ENCODE results near the gene MNX1. TPM values are rescaled to one million over a fixed set of nuclear protein-coding genes. Genes with fewer than 3 reads are reported as not detected.
A peak's percentile ranks its signal among the peaks of the same experiment; 100 is the strongest.

Gene MNX1
- total RNA-seq, 1 donor from 2014 or later: not detected

DNA sequence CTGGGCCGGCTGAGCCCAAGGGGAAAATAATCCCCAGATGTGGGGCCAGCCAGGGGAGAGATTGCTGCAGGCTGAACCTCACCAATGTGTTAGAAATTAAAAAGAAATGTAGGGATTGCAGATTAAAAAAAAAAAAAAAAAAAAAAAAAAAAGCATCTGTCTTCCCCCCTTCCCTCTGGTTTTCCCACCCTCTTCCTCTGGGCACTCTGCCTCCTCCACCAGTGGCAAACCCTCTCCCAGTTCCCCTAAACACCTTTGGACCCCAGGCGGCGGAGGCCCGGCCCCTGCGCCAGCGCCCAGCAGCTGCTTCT lies 7.1 kb downstream of the MNX1 start:
- H3K36me3 ChIP-seq (ENCODE audit: control insufficient read depth, insufficient read depth, low read length): no peaks in the 10 kb centered on the region
- TF ChIP-seq, protein P1, sequence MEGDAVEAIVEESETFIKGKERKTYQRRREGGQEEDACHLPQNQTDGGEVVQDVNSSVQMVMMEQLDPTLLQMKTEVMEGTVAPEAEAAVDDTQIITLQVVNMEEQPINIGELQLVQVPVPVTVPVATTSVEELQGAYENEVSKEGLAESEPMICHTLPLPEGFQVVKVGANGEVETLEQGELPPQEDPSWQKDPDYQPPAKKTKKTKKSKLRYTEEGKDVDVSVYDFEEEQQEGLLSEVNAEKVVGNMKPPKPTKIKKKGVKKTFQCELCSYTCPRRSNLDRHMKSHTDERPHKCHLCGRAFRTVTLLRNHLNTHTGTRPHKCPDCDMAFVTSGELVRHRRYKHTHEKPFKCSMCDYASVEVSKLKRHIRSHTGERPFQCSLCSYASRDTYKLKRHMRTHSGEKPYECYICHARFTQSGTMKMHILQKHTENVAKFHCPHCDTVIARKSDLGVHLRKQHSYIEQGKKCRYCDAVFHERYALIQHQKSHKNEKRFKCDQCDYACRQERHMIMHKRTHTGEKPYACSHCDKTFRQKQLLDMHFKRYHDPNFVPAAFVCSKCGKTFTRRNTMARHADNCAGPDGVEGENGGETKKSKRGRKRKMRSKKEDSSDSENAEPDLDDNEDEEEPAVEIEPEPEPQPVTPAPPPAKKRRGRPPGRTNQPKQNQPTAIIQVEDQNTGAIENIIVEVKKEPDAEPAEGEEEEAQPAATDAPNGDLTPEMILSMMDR (IDR thresholded peaks at IDR 0.05; ENCODE audit: insufficient read depth, low read length, severe bottlenecking): no peak
- H3K27me3 ChIP-seq (ENCODE audit: control insufficient read depth, insufficient read depth, low read length): peaks cover 55% of the 10 kb centered on the region
- no peak for DNase-seq (ENCODE audit: low read depth)
- H3K4me3 ChIP-seq (ENCODE audit: low read depth, low read length): no peak overlapping the region
- no peak for FAIRE-seq

- H3K36me3 ChIP-seq (ENCODE audit: control insufficient read depth, insufficient read depth, low read length): no peaks in the 10 kb centered on the region
- no peak overlapping the region for H3K4me3 ChIP-seq (ENCODE audit: low read depth, low read length)
- H3K27me3 ChIP-seq (ENCODE audit: control insufficient read depth, insufficient read depth, low read length): peaks cover 51% of the 10 kb centered on the region
- no peak for DNase-seq (ENCODE audit: low read depth)
- TF ChIP-seq, protein P1 (IDR thresholded peaks at IDR 0.05; ENCODE audit: insufficient read depth, low read length, severe bottlenecking): no peak
- no peak for FAIRE-seq
These were observed 7.5 kb downstream of the MNX1 start for GRCh38 chr7:157002819-157003421.

DNA sequence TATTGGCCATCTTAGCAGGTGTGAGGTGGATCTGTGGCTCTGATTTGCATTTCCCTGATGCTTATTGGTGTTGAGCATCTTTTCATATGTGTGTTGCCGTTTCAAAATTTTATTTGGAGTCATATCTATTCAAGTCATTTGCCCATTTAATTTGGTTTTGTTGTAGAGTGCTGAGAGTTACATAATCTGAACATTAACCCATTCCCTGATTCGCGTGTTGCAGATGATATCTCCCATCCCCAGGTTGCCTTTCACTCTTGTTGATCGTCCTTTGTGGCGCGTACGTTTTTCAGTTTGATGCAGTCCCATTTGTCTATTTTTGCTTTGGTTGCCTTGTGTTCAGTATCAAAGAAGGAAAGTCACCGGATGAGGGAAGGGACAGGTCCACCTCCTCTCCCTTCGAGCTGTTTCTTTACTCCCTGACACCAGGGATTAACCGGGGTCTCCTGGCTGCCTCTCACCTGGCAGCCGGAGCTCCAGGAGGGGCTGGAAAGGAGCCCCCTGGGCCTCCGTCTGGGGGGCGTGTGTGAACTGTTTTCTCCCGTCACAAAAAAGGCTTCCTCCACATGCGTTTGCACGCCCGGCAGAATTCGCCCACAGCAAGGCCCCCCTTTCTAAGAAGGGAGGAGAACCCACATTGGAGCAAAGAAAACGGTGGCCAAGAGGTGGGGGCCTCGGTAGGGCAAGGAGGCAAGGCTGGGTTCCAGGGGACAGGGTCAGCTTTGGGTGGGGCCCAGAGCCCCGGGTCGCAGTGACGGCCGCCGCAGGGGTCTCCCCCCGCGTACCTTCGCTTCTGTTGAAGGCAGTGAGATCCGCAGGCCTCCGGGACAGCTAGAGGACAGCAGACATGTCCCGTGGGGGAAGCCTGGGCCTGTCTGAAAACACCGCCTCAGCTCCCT lies 8.3 kb downstream of the MNX1 start:
- H3K27me3 ChIP-seq (ENCODE audit: control insufficient read depth, insufficient read depth, low read length): peaks cover 49% of the 10 kb centered on the region
- no peak overlapping the region for H3K4me3 ChIP-seq (ENCODE audit: low read depth, low read length)
- TF ChIP-seq, protein P1 (IDR thresholded peaks at IDR 0.05; ENCODE audit: insufficient read depth, low read length, severe bottlenecking): no peak
- FAIRE-seq (no peak), DNase-seq (ENCODE audit: low read depth) (no peak)
- H3K36me3 ChIP-seq (ENCODE audit: control insufficient read depth, insufficient read depth, low read length): no peaks in the 10 kb centered on the region

DNA sequence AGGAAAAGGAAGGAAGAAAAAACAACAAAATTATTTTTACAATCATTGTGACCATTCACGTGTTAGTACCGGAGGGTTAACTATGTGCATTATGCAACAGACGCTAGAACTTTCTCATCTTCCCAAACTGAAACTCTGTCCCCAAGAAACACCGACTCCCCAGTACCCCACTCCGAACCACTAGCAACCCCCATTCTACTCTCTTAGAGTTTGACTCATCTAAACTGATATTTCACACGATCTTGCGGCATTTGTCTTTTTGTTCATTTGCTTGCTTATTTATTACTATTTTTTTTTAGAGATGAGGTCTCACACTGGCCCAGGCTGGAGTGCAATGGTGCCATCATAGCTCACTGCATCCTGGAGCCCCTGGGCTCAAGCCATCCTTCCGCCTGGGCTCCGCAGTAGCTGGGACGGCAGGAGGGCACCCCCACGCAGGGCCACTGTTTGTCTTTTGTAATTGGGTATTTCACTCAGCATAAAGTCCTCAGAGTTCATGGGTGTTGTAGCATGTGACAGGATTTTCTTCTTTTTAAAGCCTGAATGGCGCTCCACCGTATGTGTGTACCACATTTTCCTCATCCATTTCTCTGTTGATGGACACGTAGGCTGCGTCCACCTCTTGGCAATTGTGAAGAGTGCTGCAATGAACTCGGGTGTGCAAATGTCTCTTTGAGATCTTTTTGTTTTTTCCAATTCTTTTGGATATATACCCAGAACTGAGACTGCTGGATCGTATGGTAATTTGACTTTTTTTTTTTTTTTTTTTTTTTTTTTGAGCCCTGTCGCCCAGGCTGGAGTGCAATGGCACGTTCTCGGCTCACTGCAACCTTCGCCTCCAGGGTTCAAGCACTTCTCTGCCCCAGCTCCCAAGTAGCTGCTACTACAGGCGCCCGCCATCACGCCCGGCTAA lies 9.5 kb downstream of the MNX1 start:
- DNase-seq (ENCODE audit: low read depth): no peak
- H3K27me3 ChIP-seq (ENCODE audit: control insufficient read depth, insufficient read depth, low read length): peaks cover 47% of the 10 kb centered on the region
- TF ChIP-seq, protein P1 (IDR thresholded peaks at IDR 0.05; ENCODE audit: insufficient read depth, low read length, severe bottlenecking): no peak
- H3K4me3 ChIP-seq (ENCODE audit: low read depth, low read length): peak overlapping the region; percentile 32
- no peaks in the 10 kb centered on the region for H3K36me3 ChIP-seq (ENCODE audit: control insufficient read depth, insufficient read depth, low read length)
- no peak for FAIRE-seq

DNA sequence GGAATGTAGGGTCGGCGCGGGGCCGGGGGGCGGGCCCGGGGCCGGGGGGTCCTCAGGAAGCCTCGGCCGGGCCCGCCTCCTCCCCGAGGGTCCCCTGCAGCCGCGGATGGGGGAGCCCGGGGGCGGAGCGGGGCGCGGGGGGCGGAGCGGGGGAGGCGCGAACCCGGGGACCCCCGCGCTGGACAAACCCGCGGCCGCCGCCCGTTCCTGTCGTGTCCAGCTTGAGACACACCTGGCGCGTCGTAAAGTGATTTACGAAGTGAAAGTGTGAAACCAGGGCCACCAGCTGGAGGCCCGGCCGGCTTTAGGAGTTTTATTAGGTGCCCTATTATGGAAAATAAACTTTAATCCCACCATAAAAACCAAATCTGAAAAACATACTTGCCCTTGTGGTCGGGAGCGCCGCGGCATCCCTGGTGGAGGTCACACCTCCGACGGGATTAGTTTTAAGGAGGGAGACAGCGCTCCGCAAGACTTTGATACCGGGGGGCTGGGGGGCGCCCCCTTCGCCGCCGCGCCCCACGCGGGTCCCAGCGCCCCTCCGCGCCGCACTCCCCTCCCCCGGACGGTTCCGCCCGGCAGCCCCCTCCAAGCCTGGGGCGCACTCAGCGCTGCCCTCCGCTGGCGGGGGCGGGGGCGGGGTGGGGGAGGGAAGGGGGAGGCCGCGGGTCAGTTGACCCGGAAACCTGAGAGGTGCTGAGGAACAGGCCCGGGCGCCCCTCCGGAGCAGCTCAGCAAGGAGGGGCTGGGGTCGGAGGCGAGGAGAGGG lies 10.3 kb downstream of the MNX1 start:
- Histone ChIP-seq H3K36me3 (ENCODE audit: control insufficient read depth, insufficient read depth, low read length) (no peaks in the 10 kb centered on the region), H3K27me3 (ENCODE audit: control insufficient read depth, insufficient read depth, low read length) (peaks cover 43% of the 10 kb centered on the region), H3K4me3 (ENCODE audit: low read depth, low read length) (peak overlapping the region; percentile 32)
- no peak for DNase-seq (ENCODE audit: low read depth)
- TF ChIP-seq, protein P1 (IDR thresholded peaks at IDR 0.05; ENCODE audit: insufficient read depth, low read length, severe bottlenecking): no peak
- no peak for FAIRE-seq
